C4-2B (cell line): ENCODE measurements around the gene RRBP1.

Experiments used
- CTCF ChIP-seq: fragments of 450-650 bp; conservative IDR thresholded peaks from 2 replicates; pipeline ENCODE4 v1.5.1; 2017; ENCODE audit warnings: mild to moderate bottlenecking
- ZFX ChIP-seq: fragments of 450-650 bp; IDR thresholded peaks from 2 replicates; pipeline ENCODE4 v1.6.1; 2017

- TF ChIP-seq CTCF = no peak
- TF ChIP-seq ZFX = no peak
Observed at GRCh38 chr20:17687800-17688199, 5.8 kb upstream of the RRBP1 start.
